Embryonic facial prominence (tissue), 1 donor: ENCODE measurements around the gene ROS1.
"Not testable (repeated sequence)": the region's sequence is repeated elsewhere in the genome, so short reads cannot be mapped to it uniquely, and the experiment has no call there.

Source experiments
- DNase-seq: peaks from one replicate; pipeline ENCODE4 v3.0.0-alpha.2; 2016; ENCODE audit errors: extremely low spot score

ROS1 gene

GRCh38 chr6:117380298-117380697 is 45.4 kb downstream of the ROS1 start:
- DNase-seq: no peak

GRCh38 chr6:117375446-117375845 is 50.3 kb downstream of the ROS1 start:
- DNase-seq: no peak

- DNase-seq: no peak
These were observed 52.4 kb downstream of the ROS1 start for GRCh38 chr6:117373211-117373813.

- not testable (repeated sequence) for DNase-seq
These were observed 53.5 kb downstream of the ROS1 start for GRCh38 chr6:117372289-117372688.

- no peak for DNase-seq
These were observed 54.2 kb downstream of the ROS1 start for GRCh38 chr6:117371492-117371891.

GRCh38 chr6:117359581-117359980 is 66.2 kb downstream of the ROS1 start:
- no peak for DNase-seq

GRCh38 chr6:117354671-117355070 is 71.1 kb downstream of the ROS1 start:
- DNase-seq: no peak

- DNase-seq: no peak
These were observed 73.2 kb downstream of the ROS1 start for GRCh38 chr6:117352466-117353081.

- DNase-seq: no peak
These were observed 74.2 kb downstream of the ROS1 start for GRCh38 chr6:117351521-117351920.

- no peak for DNase-seq
These were observed 79.4 kb downstream of the ROS1 start for GRCh38 chr6:117346142-117346930.

GRCh38 chr6:117345292-117345610 is 80.5 kb downstream of the ROS1 start:
- no peak for DNase-seq

- no peak for DNase-seq
These were observed 81.1 kb downstream of the ROS1 start for GRCh38 chr6:117344444-117345291.

- no peak for DNase-seq
These were observed 87.2 kb downstream of the ROS1 start for GRCh38 chr6:117338567-117338966.

GRCh38 chr6:117329926-117330325 is 95.8 kb downstream of the ROS1 start:
- no peak for DNase-seq

GRCh38 chr6:117328500-117328899 is 97.2 kb downstream of the ROS1 start:
- DNase-seq: no peak

GRCh38 chr6:117328005-117328389 is 97.7 kb downstream of the ROS1 start:
- DNase-seq: no peak

GRCh38 chr6:117327149-117328004 is 98.4 kb downstream of the ROS1 start:
- DNase-seq: no peak

GRCh38 chr6:117326396-117326795 is 99.3 kb downstream of the ROS1 start:
- DNase-seq: no peak

- no peak for DNase-seq
These were observed 108.5 kb downstream of the ROS1 start for GRCh38 chr6:117317261-117317660.

- DNase-seq: no peak
These were observed 114.0 kb downstream of the ROS1 start for GRCh38 chr6:117311726-117312125.

GRCh38 chr6:117311310-117311709 is 114.4 kb downstream of the ROS1 start:
- no peak for DNase-seq
